Gastroesophageal sphincter (tissue), 3 donors: ENCODE data around the gene STT3B.

Source experiments
- CTCF ChIP-seq, 4 experiments: fragments of 200-600 bp in 2 of 4; fragments of 450-650 bp in 2 of 4; sonication (generic) in 1 of 4; IDR thresholded peaks; one replicate each; pipeline ENCODE4 v1.5.1; 2017 to 2019; ENCODE audit warnings: antibody characterized with exemption in 4 of 4, mild to moderate bottlenecking in 2 of 4, moderate library complexity in 2 of 4
- POLR2AphosphoS5 ChIP-seq: sonication (generic); formaldehyde crosslinking; IDR thresholded peaks from one replicate; pipeline ENCODE4 v1.6.1; 2017; ENCODE audit warnings: antibody characterized with exemption

DNA sequence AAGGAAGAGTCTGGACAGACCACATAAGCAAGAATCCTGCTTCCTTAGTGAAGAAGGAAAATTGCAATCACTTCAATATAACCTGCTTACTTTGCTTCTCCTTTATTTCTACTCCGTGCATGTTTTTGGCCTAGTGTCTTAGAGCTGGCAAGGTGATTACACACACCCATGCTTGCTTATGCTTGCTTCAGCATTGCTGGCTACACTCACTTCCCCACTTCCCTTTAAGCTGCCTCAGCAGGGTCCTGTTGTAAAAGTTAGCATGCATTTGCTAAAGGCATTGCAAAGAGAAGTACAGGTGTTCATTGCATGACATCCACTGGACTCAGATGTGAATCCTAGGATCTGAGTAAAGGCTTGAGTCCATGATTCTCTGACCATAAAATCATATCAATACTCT is 47.5 kb upstream of the STT3B start:
- TF ChIP-seq CTCF (IDR thresholded peaks at IDR 0.05) (no peak), POLR2AphosphoS5 (no peak)
